H1 (cell line): ENCODE measurements around the gene ELMO1.

Experiments
- BACH1 ChIP-seq: IDR thresholded peaks from 2 replicates; pipeline ENCODE4 v1.6.1; 2012; ENCODE audit warnings: low read length, improper control_type of control experiment
- CTCF ChIP-seq, 3 experiments: IDR thresholded peaks; 1 replicate in 2 of 3; 2 replicates in 1 of 3; pipeline versions ENCODE4 v1.5.1 to v1.6.1; 2011; ENCODE audit warnings: low read length in 3 of 3, mild to moderate bottlenecking in 3 of 3, inconsistent platforms in 2 of 3, low read depth in 1 of 3, moderate library complexity in 1 of 3; ENCODE audit not compliant: insufficient read depth in 1 of 3; ENCODE audit errors: control extremely low read depth in 1 of 3
- EZH2 ChIP-seq: fragments of 200-600 bp; sonication (generic); IDR thresholded peaks from 2 replicates; pipeline ENCODE4 v1.7.1; 2012; ENCODE audit warnings: low read depth, mild to moderate bottlenecking, moderate library complexity, low read length, inconsistent platforms; ENCODE audit not compliant: severe bottlenecking
- GABPA ChIP-seq: IDR thresholded peaks from 2 replicates; pipeline ENCODE4 v1.6.1; 2011; ENCODE audit warnings: mild to moderate bottlenecking, low read length, moderate library complexity, borderline replicate concordance; ENCODE audit not compliant: insufficient read depth
- HDAC2 ChIP-seq, 2 experiments: fragments of 300-600 bp in 1 of 2; sonication (generic) in 1 of 2; IDR thresholded peaks; 2 replicates each; pipeline ENCODE4 v1.6.1; 2011 to 2012; ENCODE audit warnings: low read depth in 2 of 2, low read length in 2 of 2, mild to moderate bottlenecking in 2 of 2, moderate library complexity in 2 of 2, borderline replicate concordance in 1 of 2, inconsistent platforms in 1 of 2
- KDM5A ChIP-seq: fragments of 200-600 bp; IDR thresholded peaks from 2 replicates; pipeline ENCODE4 v1.7.1; 2012; ENCODE audit warnings: mild to moderate bottlenecking, low read length, inconsistent platforms, mixed read lengths
- ZNF274 ChIP-seq: IDR thresholded peaks from 2 replicates; pipeline ENCODE4 v1.7.0; 2012; ENCODE audit warnings: low read length, borderline replicate concordance; ENCODE audit errors: extremely low read depth

DNA sequence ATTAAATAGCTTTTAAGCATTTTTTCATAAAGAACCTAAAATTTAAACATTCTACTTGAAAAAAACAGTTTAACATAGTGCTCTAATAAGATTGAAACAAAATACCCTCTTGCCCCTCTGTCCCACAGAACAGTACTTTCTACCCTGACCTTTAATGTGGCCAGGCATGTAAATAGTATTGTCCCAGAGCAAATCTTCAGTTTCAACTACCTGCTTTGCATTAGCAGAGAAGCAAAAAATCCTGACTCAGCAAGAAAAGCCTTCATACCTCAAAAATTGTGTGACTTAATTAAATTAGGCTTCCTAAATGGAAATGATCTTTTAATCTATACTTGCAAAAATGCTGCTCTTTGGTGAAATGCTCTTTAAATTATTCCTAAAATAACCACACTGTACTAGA, 487.0 kb downstream of the ELMO1 start:
- TF ChIP-seq CTCF (IDR thresholded peaks at IDR 0.05; ENCODE audit: control extremely low read depth in 1 of 3, insufficient read depth in 1 of 3, low read depth in 1 of 3, low read length in 3 of 3) (no peak), KDM5A (no peak), EZH2 (no peak), BACH1 (no peak), ZNF274 (no peak), HDAC2 (IDR thresholded peaks at IDR 0.05; ENCODE audit: borderline replicate concordance in 1 of 2, low read depth in 2 of 2, low read length in 2 of 2) (no peak), GABPA (no peak)
